Embryonic facial prominence (tissue), 1 donor: ENCODE measurements around the gene NUTM2A.
"Not testable (repeated sequence)": the region's sequence is repeated elsewhere in the genome, so short reads cannot be mapped to it uniquely, and the experiment has no call there.

Experiments
- DNase-seq: peaks from one replicate; pipeline ENCODE4 v3.0.0-alpha.2; 2016; ENCODE audit errors: extremely low spot score

The NUTM2A gene

DNA sequence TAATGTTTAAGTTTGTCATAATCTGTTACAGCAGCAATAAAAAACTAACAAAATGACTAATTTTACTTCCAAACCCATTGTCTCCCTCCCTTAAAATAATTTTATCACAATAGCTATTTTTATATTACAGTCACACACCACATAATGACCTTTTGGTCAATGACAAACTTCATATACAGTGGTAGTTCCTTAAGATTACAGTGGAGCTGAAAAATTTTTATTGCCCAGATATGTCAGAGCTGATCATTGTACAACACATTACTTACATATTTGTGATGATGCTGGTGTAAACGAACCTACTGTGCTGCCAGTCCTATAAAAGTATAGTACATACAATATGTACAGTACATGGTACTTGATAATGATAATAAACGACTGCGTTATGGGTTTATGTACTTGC lies 22.1 kb downstream of the NUTM2A start:
- not testable (repeated sequence) for DNase-seq

DNA sequence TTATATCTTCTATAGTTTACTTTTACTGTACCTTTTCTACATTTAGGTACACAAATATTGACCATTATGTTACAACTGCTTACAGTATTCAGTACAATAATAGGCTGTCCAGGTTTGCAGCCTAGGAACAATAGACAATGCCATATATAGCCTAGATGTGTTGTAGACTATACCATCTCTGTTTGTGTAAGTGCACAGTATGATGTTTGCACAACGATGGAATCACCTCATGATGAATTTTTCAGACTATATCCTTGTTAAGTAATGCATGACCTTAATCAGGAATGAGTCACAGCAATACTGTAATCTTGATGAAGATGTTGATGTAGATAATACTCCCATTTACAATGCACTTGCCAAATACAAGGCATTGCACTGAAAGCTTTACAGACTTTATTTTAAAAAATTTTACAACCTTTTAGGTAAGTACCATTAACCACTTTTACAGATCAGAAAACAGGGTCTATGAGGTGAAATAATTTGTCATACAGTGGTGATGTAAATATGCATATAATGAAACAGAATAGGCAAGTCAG lies 23.6 kb downstream of the NUTM2A start:
- not testable (repeated sequence) for DNase-seq

DNA sequence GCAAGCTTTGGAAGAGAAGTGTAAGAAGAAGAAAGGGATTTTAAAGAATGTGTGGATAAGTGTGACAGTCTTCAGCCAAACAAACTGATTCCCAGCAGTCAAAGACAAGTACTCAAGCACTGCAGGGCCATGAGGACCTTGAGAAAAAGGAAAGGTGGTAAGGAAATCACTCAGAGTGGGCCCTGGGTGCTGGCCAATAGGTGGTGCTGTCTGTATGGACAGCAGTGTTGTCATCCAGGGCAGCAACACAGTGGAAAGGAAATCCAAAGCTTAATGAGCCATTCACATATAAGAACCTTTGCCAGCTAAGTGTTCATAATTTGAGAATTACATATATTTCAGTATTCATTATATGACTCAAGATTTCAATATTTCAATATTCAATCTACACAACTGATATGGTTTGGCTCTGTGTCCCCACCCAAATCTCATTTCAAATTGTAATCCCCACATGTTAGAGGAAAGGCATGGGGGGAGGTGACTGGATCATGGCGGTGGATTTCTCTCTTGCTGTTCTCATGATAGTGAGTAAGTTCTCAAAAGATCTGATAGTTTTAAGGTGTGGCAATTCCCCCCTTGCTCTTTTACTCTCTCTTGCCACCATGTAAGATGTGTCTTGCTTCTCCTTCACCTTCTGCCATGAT lies 55.6 kb downstream of the NUTM2A start:
- DNase-seq: not testable (repeated sequence)
